ENCODE data around the gene CRYGB.
"Not testable (repeated sequence)": the region's sequence is repeated elsewhere in the genome, so short reads cannot be mapped to it uniquely, and the experiment has no call there.

Gene CRYGB

GRCh38 chr2:208148803-208149202 lies 2.8 kb upstream of the CRYGB start:
- no peak for DNase-seq

DNA sequence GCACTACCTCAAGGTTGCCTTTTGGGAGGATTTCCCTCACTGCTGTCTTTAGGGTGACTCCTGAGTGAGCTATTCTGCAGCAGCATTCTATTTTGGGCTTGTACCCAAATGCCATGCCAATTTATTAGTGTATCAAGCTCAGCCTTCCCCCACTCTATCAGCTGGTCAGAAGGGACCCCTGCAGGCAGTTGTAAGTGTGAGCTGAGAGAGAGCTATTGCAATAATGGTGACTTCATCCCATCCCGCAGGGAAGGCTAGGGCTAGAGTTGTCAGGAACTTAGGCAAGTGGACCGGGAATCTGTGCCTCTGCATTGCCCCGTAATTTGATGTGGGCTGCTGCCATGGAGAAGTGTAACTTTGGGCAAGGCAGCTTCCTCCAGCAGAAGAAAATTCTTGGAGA lies 1.8 kb upstream of the CRYGB start:
- no peak for DNase-seq

DNA sequence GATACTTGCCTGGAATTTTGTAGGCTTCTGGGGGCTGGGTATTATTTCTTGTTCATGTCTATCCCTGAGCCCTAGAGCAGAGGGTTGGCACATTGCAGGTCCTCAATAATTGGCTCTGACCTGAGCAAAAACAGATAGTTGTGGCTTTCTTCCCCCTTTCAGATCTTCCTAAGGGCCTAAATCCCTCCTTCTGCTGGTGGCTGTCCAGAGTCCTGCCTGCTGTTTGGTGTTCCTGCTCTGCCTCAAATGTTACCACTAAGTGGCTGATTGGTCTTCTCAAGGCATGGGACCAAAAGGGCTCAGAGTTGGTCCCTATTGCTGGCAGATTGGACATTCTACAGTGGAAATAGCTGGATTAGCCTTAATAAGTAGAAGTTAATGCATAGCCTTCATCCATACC lies 1.1 kb upstream of the CRYGB start:
- DNase-seq, result no peak

GRCh38 chr2:208142925-208143799 lies 2.8 kb downstream of the CRYGB start:
- DNase-seq, result no peak

DNA sequence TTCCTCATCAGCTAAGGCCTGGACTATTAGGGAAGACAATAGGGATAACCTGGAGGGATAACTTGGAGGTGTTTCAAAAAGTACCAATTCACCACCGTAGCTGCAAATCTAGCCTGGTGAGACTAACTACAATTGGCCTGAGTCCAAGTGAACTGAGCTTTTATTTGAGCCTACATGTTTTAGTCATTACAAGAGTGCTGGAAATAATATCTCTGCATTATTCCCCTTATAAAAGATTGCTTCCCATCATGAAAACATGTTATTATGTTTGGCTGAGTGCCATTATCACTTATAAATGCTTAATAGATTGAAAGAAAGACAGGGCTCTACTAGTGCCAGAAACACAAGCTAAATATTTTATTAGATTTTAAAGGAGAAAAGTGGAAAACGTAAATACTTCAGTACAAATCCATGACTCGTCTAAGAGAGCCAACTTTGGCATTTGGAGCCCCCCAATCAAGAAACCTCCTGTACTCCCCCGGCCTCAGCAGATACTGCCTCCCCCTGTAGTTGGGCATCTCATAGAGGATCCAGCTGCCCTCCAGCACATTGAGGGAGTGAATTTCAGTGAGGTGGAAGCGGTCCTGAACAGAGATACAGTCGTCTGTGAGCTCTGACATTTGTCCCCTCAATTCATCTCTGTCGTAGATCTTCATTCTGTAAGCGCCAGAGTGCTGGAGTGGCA lies 3.6 kb downstream of the CRYGB start:
- no peak for DNase-seq

- no peak for DNase-seq
Measured at GRCh38 chr2:208139447-208139846, 6.5 kb downstream of the CRYGB start.

DNA sequence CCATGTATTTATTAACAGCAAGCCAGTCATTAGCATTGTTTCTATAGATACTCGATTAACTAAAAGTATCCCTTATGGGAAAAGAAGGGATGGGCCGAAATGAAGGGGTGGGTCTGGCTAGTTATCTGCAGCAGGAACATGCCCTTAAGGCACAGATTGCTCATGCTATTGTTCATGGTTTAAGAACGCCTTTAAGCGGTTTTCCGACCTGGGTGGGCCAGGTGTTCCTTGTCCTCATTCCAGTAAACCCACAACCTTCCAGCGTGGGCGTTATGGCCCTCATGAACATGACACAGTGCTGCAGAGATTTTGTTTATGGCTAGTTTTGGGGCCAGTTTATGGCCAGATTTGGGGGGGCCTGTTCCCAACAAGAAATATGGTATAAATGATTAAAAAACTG lies 7.6 kb downstream of the CRYGB start:
- not testable (repeated sequence) for DNase-seq

DNA sequence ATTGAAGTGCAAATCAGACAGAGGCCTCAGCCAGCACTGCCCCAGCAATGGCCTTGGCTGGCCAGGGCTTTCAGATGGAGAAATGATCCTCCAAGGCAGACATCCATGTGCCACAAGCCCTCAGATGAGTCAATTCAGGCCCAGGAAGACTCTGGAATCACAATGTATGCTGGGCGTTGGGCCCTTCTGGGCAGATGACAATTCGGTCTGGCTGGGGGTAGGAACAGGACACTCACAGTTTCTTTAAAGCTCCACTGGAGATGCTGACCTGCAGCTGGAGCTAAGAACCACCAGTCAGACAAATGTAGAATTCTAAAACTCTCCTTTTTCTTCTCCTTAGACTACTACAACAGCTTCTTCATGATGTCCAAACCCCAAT lies 9.3 kb downstream of the CRYGB start:
- no peak for DNase-seq

GRCh38 chr2:208135794-208136715 lies 9.9 kb downstream of the CRYGB start:
- no peak for DNase-seq

DNA sequence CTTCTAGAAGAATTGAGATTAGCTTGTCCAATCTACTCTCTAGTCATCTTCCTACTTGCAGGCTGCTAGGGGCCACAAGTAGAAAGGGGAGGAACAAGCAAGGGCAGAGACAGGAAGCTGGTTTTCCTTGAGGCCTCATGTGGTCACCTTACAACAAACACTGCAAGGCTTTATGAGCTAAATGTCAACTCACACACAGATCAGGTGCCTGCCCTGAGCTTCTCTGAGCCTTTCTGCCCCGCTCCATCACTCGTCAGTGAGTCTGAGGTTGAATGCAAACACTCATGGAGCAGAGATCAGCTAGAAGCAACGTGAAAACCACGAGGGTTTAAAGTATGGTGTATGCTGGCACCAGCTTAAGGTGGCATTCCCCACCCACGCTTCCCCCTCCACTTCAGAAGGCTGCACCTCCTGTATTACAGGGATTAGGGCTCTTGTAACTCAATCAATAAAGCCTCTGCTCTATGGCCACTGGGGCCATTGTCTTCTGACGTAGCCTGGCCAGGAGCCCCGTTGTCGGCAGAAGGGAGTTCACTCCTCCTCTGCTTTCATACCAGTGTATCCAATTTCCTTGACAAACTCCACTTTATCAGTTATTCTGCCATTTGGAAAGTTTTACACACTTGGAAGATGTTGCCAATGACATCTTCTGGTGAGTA lies 10.9 kb downstream of the CRYGB start:
- no peak for DNase-seq

DNA sequence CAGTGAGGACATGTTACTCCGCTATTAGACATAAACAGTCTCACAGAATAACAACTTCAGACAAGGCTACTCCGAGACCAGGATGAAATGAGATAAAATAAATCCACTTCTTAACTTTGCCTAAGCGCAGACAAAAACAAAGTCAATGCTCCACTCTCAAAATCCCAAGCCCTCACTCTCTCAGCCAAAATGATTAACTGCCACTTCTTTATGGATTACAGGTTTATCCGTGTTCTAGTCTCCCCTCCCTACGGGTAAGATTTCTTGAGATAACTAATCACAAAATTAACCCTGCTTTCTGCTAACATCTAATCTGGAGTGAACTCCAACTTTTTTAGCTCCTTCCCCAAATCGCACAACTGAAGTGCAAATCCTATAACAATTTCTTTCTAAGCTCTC lies 15.2 kb downstream of the CRYGB start:
- DNase-seq, result no peak

DNA sequence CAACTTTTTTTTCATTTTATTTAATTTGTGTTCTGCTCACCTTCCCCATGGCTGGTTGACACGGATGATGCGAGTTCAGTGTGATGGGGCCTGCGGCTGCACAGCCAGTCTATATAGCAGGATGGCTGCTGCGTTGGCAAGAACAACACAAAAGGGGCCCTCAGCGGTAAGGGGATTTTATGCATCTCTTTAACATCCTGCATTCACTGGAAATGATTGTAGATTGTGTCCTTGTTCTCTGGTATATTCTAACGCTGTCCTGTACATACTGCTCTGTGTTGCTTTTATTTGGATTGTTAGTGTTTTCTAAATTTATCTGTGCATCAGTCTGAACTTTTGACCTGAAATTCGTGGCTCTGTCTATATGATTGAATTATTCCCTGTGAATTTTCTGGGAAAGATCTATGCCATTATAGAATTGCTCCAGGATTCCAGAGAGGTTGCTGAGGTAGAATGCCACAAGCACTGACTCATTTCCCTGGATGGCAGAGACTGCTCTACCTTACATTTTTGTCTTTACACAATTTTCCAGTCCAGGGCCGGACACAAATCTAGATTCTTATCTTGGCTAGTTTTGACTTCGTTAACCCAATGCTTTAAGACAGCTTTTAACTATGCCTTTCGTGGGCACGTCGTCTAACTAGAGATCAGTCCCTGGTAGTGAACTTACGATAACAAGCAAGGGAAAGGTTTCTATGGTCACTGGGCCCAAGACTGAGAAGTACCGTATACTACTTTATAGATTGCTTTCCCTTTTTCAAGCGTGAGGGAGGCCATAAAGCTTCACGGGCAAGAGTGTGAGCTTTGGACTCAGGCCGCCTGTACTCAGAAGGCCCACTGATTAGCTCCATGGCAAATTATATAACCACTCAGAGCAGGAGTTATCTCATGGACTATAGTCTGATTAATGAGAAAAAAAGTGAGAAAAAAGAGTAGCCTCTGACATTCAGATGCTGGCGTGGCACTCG lies 15.9 kb downstream of the CRYGB start, which contains the start of gene CRYGC:
Gene CRYGC (minus strand): TSS at position 85 of the 968 bp plus-strand sequence. CDS start 36 bp downstream, at position 49.
- no peak for DNase-seq

DNA sequence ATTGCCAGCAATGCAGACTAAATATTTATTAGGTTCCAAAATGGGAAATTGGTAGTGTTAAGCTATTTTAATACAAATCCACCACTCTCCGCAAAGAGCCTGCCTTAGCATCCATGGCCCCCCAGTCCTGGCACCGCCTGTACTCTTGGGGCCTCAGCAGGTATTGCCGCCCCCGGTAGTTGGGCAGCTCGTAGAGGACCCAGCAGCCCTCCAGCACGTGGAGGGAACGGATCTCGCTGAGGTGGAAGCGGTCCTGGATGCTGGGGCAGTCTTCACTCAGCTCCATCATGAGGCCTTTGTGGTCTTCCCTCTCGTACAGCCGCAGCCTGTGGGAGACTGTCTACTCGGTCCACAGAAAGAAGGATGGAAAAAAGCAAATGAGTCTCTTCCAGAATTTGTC lies 17.8 kb downstream of the CRYGB start:
- no peak for DNase-seq

GRCh38 chr2:208127090-208127489 lies 18.9 kb downstream of the CRYGB start:
- no peak for DNase-seq

DNA sequence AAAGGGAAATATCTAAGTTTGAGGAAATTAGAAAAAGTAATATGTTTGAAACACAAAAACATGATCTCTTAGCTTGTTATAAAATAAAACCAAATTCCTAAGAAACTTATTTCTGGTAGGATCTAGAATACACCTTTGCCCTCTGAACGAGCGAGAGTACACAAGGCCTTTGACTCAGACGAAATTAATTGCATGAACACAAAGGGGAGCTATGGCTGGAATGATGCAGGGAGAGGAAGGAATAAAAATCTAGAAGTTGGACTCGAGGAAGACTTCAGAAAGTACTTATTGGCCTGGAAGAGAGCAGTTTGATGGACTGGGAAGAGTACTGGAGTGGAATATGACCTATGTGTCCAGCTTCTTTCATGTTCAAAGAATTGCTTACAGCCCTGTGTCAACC lies 20.7 kb downstream of the CRYGB start:
- no peak for DNase-seq

- DNase-seq, result not testable (repeated sequence)
Measured at GRCh38 chr2:208124013-208124715, 21.8 kb downstream of the CRYGB start, which contains the start of gene CRYGD. CRYGD (minus strand) TSS chr2:208124524; CDS start chr2:208124473, 51 bp downstream.

DNA sequence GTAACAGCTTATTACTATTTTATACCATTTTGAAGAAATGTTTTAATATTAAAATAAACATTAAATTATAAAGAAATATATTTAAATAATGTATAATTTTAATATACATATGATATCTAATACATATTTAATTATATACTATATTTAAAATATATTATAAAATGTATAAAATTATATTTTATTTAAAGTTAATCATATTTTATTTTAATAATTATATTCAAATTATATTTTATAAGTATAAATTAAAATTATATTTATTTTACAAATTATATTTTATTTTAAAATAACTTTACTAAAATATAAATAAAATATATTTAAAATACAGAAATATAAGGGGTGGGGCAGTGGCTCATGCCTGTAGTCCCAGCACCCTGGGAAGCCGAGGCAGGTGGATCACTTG lies 23.7 kb downstream of the CRYGB start:
- DNase-seq, result no peak

DNA sequence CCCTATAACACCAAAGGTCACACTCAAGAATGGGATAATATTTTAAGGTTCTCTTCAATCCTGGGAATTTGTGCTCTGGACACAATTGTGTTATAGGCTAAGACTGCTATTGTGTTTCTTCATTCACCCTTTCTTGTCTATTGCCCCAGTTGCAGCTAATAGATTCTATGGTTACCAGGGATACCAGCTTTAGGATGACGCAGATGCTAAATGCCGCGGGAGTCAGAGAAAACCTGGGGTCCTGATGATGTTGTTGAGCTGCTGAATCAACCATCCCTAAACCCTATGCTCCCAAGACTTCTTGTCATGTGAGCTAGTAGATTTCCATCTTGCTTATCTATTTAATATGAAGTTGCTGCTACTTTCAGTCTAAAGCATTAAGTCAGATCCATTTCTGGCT lies 27.0 kb downstream of the CRYGB start:
- DNase-seq, result no peak

GRCh38 chr2:208117390-208117789 lies 28.6 kb downstream of the CRYGB start:
- DNase-seq, result not testable (repeated sequence)

GRCh38 chr2:208112969-208113368 lies 33.0 kb downstream of the CRYGB start:
- DNase-seq, result no peak
